Measurements from ENCODE around the gene CHSY1. TPM values are rescaled to one million over a fixed set of nuclear protein-coding genes. Genes with fewer than 3 reads are reported as not detected.

Gene CHSY1
- total and polyA plus RNA-seq, 2 of the 13 experiments (the other 11 are each of a cell fraction or from before 2014, with no cell fraction given): 13.3 to 13.7 TPM

DNA sequence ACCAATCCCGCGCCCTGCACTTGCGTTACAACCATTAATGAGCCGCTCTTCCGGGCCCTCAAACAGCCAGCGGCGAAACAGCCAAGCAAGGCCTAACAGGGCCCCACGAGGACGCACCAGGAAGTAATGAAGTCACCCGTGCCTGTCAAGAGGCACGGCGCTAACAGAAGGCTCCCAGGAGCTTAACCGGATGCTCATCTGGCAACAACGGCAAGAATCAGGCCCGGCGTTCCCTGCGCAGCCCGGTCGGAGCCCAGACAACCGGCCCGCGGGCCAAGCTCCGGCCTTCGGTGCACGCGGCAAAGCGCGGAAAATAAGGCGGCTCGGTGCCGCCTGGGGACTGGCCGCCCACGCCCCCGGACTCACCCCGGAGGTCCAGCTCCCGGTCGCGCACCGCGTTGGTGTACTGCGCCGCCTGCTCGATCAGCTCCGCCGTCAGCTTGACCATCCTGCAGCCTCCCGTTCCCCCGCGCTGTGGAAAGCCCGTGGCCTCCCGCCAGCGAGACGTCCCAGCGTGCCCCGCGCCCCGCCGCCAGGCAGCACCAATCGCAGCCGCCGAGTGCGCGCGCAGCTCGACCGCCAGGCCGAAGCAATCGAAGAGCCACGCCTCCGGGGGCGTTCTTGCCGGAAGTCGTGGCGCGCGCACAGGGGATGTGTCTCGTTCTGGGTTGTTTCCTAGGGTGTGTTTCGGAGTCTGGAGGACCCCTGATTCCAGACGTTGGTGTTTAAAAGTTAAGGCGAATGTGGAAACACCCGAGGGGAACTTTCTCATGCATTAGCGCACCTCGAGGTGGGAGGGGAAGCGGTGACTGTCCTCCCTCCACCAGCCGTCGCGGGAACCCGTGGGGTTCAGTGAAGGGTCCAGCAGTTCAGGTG, 43.1 kb upstream of the CHSY1 start, which contains the start of gene SNRPA1 (continued):
- TF ChIP-seq CERS6 (CRISPR knock-in tag; IDR thresholded peaks at IDR 0.05): no peak
- 0 out of 2 replicates have a peak, but pooled peaks have one; percentile 51 for TF ChIP-seq FIP1L1 (IDR thresholded peaks at IDR 0.05; ENCODE audit: borderline replicate concordance, insufficient read depth, low read depth, low read length)
- peak; percentile 48; the same call in 1 of the 2 replicates for TF ChIP-seq SOX5 (CRISPR knock-in tag; IDR thresholded peaks at IDR 0.05; ENCODE audit: borderline replicate concordance)
- TF ChIP-seq SCMH1 (CRISPR knock-in tag; IDR thresholded peaks at IDR 0.05; ENCODE audit: borderline replicate concordance): no peak
- no peak for TF ChIP-seq ZNF720 (CRISPR knock-in tag; IDR thresholded peaks at IDR 0.05)
- TF ChIP-seq KDM3A (CRISPR knock-in tag; IDR thresholded peaks at IDR 0.05; ENCODE audit: low read depth): peak; percentile 97
- no peak for TF ChIP-seq ARNT (IDR thresholded peaks at IDR 0.05)
- TF ChIP-seq, protein P1, sequence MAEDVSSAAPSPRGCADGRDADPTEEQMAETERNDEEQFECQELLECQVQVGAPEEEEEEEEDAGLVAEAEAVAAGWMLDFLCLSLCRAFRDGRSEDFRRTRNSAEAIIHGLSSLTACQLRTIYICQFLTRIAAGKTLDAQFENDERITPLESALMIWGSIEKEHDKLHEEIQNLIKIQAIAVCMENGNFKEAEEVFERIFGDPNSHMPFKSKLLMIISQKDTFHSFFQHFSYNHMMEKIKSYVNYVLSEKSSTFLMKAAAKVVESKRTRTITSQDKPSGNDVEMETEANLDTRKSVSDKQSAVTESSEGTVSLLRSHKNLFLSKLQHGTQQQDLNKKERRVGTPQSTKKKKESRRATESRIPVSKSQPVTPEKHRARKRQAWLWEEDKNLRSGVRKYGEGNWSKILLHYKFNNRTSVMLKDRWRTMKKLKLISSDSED (CRISPR knock-in tag; IDR thresholded peaks at IDR 0.05): peak; percentile 13; the same call in 1 of the 2 replicates
- peak; percentile 90 for TF ChIP-seq YY1 (IDR thresholded peaks at IDR 0.05; ENCODE audit: insufficient read depth, insufficient replicate concordance, low read depth, low read length)
- peak; percentile 70 for TF ChIP-seq REPIN1 (CRISPR knock-in tag; IDR thresholded peaks at IDR 0.05; ENCODE audit: borderline replicate concordance, low read depth)
- TF ChIP-seq EHMT2 (IDR thresholded peaks at IDR 0.05; ENCODE audit: borderline replicate concordance, low read depth, low read length): no peak
- TF ChIP-seq ZNF20 (CRISPR knock-in tag; IDR thresholded peaks at IDR 0.05): no peak; the same call in 1 of the 2 replicates
- peak; percentile 73 for TF ChIP-seq FOXA3 (CRISPR knock-in tag; IDR thresholded peaks at IDR 0.05)
- peak; percentile 85 for TF ChIP-seq MED1 (CRISPR knock-in tag; IDR thresholded peaks at IDR 0.05)
- TF ChIP-seq ZNF891 (CRISPR knock-in tag; IDR thresholded peaks at IDR 0.05): peak; percentile 94
- TF ChIP-seq RAD21 (CRISPR knock-in tag; IDR thresholded peaks at IDR 0.05): no peak
- TF ChIP-seq PHB2 (IDR thresholded peaks at IDR 0.05; ENCODE audit: partially characterized antibody): no peak
- no peak for TF ChIP-seq ZNF629 (CRISPR knock-in tag; conservative IDR thresholded peaks at IDR 0.05)
- TF ChIP-seq PHF5A (CRISPR knock-in tag; IDR thresholded peaks at IDR 0.05; ENCODE audit: low read depth, unreplicated experiment): peak; percentile 95
- TF ChIP-seq CSRNP2 (CRISPR knock-in tag; conservative IDR thresholded peaks at IDR 0.05; ENCODE audit: low read depth): no peak
- peak; percentile 90 for TF ChIP-seq CBFB (CRISPR knock-in tag; IDR thresholded peaks at IDR 0.05)
- peak; percentile 76 for TF ChIP-seq SKIL (CRISPR knock-in tag; IDR thresholded peaks at IDR 0.05; ENCODE audit: borderline replicate concordance)
- TF ChIP-seq ZNF143 (CRISPR knock-in tag; IDR thresholded peaks at IDR 0.05): peak; percentile 97
- peak; percentile 92 for TF ChIP-seq ZMYM4 (CRISPR knock-in tag; IDR thresholded peaks at IDR 0.05)

Data from HepG2 (cell line).